ENCODE results near the gene COG5.

- TF ChIP-seq POLR2AphosphoS5 (IDR thresholded peaks at IDR 0.05; ENCODE audit: low read depth) (no peak), CTCF (IDR thresholded peaks at IDR 0.05; ENCODE audit: insufficient read depth, low read length) (no peak), REST (IDR thresholded peaks at IDR 0.05; ENCODE audit: insufficient replicate concordance, low read depth) (no peak), GABPA (IDR thresholded peaks at IDR 0.05; ENCODE audit: low read depth) (no peak), SPI1 (IDR thresholded peaks at IDR 0.05; ENCODE audit: borderline replicate concordance, low read depth) (no peak)
Observed at GRCh38 chr7:107242267-107242666, 321.5 kb downstream of the COG5 start.
